Fibroblast of lung (primary cell): Measurements from ENCODE around the gene POLR1G.

Source experiments
- EZH2 ChIP-seq: IDR thresholded peaks from 2 replicates; pipeline ENCODE4 v1.5.1; 2012; ENCODE audit warnings: low read length, control low read depth, mild to moderate bottlenecking; ENCODE audit errors: missing control alignments
- TF ChIP-seq, protein P1 (sequence below), 2 donors: IDR thresholded peaks in 1 of 2; conservative IDR thresholded peaks in 1 of 2; 1 replicate in 1 of 2; 2 replicates in 1 of 2; pipeline ENCODE4 v1.5.1; 2011 to 2012; ENCODE audit warnings: low read length in 2 of 2, control low read depth in 1 of 2, inconsistent platforms in 1 of 2, low read depth in 1 of 2, mild to moderate bottlenecking in 1 of 2

DNA sequence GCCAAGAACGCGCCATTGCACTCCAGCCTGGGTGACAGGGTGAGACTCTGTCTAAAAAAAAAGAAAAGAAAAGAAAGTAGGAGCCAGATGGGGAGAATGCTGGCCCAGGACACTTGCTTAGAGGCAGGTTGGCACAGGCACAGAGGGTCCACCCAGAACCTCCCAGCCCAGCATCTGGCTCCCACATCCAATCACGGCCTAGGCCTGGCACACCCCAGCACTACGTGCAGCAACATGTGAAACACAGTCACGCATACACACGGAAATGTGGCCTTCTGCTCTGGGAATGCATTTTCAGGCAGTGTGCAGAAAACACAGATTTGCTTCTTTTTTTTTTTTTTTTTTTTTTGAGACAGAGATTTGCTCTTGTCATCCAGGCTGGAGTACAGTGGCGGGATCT, 40.5 kb downstream of the POLR1G start:
- TF ChIP-seq, protein P1, sequence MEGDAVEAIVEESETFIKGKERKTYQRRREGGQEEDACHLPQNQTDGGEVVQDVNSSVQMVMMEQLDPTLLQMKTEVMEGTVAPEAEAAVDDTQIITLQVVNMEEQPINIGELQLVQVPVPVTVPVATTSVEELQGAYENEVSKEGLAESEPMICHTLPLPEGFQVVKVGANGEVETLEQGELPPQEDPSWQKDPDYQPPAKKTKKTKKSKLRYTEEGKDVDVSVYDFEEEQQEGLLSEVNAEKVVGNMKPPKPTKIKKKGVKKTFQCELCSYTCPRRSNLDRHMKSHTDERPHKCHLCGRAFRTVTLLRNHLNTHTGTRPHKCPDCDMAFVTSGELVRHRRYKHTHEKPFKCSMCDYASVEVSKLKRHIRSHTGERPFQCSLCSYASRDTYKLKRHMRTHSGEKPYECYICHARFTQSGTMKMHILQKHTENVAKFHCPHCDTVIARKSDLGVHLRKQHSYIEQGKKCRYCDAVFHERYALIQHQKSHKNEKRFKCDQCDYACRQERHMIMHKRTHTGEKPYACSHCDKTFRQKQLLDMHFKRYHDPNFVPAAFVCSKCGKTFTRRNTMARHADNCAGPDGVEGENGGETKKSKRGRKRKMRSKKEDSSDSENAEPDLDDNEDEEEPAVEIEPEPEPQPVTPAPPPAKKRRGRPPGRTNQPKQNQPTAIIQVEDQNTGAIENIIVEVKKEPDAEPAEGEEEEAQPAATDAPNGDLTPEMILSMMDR (conservative IDR thresholded peaks at IDR 0.05 in 1 of 2, IDR thresholded peaks at IDR 0.05 in 1 of 2; ENCODE audit: low read depth in 1 of 2, low read length in 2 of 2): no peak
- TF ChIP-seq EZH2: no peak
